HepG2 (cell line): Measurements from ENCODE around the gene VPS18. TPM values are rescaled to one million over a fixed set of nuclear protein-coding genes. Genes with fewer than 3 reads are reported as not detected.

ENCODE experiments used
- ARID4A ChIP-seq: sonication (generic); formaldehyde crosslinking; IDR thresholded peaks from 2 replicates; pipeline ENCODE4 v1.5.0; 2020; ENCODE audit warnings: mild to moderate bottlenecking, missing genetic modification reagents, borderline replicate concordance
- HIC2 ChIP-seq: sonication (generic); formaldehyde crosslinking; IDR thresholded peaks from 2 replicates; pipeline ENCODE4 v1.9.0; 2022; ENCODE audit warnings: low read depth, missing genetic modification reagents
- HMGXB3 ChIP-seq: sonication (generic); formaldehyde crosslinking; IDR thresholded peaks from 2 replicates; pipeline ENCODE4 v1.4.0; 2020; ENCODE audit warnings: missing genetic modification reagents, borderline replicate concordance
- IRX3 ChIP-seq: sonication (generic); formaldehyde crosslinking; IDR thresholded peaks from 2 replicates; pipeline ENCODE4 v1.8.1; 2023; ENCODE audit warnings: mild to moderate bottlenecking, low read depth, missing genetic modification reagents, borderline replicate concordance
- KMT2B ChIP-seq: IDR thresholded peaks from 2 replicates; pipeline ENCODE4 v1.6.1; 2016; ENCODE audit warnings: missing genetic modification reagents, missing compliant biosample characterization
- NCOR1 ChIP-seq: fragments of 200-600 bp; sonication (generic); IDR thresholded peaks from 2 replicates; pipeline ENCODE4 v1.7.0; 2017; ENCODE audit warnings: antibody characterized with exemption, low read length, borderline replicate concordance
- PRMT3 ChIP-seq: sonication (generic); formaldehyde crosslinking; IDR thresholded peaks from 2 replicates; pipeline ENCODE4 v1.8.1; 2022; ENCODE audit warnings: low read depth, mild to moderate bottlenecking, moderate library complexity, missing genetic modification reagents, borderline replicate concordance
- SOX6 ChIP-seq, 2 experiments: fragments of 450-650 bp in 1 of 2; sonication (generic) in 1 of 2; formaldehyde crosslinking in 1 of 2; IDR thresholded peaks; 2 replicates each; pipeline versions ENCODE4 v1.4.0 to v1.6.1; 2017 to 2020; ENCODE audit warnings: antibody characterized with exemption in 1 of 2, mild to moderate bottlenecking in 1 of 2, missing genetic modification reagents in 1 of 2
- SRY ChIP-seq: sonication (generic); formaldehyde crosslinking; IDR thresholded peaks from 2 replicates; pipeline ENCODE4 v1.8.0; 2022; ENCODE audit warnings: mild to moderate bottlenecking, missing genetic modification reagents
- SSRP1 ChIP-seq: IDR thresholded peaks from 2 replicates; pipeline ENCODE4 v1.6.1; 2016; ENCODE audit warnings: control low read depth
- TSC22D2 ChIP-seq: sonication (generic); formaldehyde crosslinking; IDR thresholded peaks from 2 replicates; pipeline ENCODE4 v1.5.1; 2020; ENCODE audit warnings: missing genetic modification reagents, mild to moderate bottlenecking, borderline replicate concordance
- ZMYM3 ChIP-seq: sonication (generic); formaldehyde crosslinking; IDR thresholded peaks from 2 replicates; pipeline ENCODE4 v1.5.1; 2020; ENCODE audit warnings: mild to moderate bottlenecking, missing genetic modification reagents
- ZNF503 ChIP-seq: sonication (generic); formaldehyde crosslinking; IDR thresholded peaks from 2 replicates; pipeline ENCODE4 v1.4.0; 2020; ENCODE audit warnings: missing genetic modification reagents
- ZNF619 ChIP-seq: sonication (generic); formaldehyde crosslinking; IDR thresholded peaks from 2 replicates; pipeline ENCODE4 v1.4.0; 2020; ENCODE audit warnings: mild to moderate bottlenecking, missing genetic modification reagents
- polyA plus RNA-seq, 8 experiments: library from polyadenylated mRNA; depleted of rRNA in 3 of 8; stranded (reverse) in 7 of 8; unstranded in 1 of 8; fragments of >200 nt; fragmentation: Illumina TruSeq in 4 of 8; extraction: Trizol in 4 of 8; gene quantifications; 2 replicates each; pipeline versions ENCODE4 v1.2.1 to v1.2.3, GENCODE V29; 2011 to 2016; ENCODE audit warnings: low read depth in 4 of 8, missing spikeins in 1 of 8, mixed read lengths in 1 of 8; ENCODE audit not compliant: insufficient read depth in 1 of 8
- total RNA-seq, 5 experiments: library from RNA; depleted of rRNA; stranded (reverse); fragments of >200 nt; fragmentation: Illumina TruSeq; extraction: Trizol; gene quantifications; 2 replicates each; pipeline ENCODE4 v1.2.3, GENCODE V29; 2016; ENCODE audit warnings: low read depth in 1 of 5

VPS18 gene
- total and polyA plus RNA-seq, 2 of the 13 experiments (the other 11 are each of a cell fraction or from before 2014, with no cell fraction given) = 5.8 to 17.0 TPM

- TF ChIP-seq SRY (CRISPR knock-in tag) (peak; percentile 61; the same call in 1 of the 2 replicates), ZMYM3 (no peak), HMGXB3 (CRISPR knock-in tag) (no peak), ARID4A (CRISPR knock-in tag) (peak; percentile 33; the same call in 1 of the 2 replicates), ZNF619 (CRISPR knock-in tag) (no peak), KMT2B (no peak), ZNF503 (CRISPR knock-in tag) (no peak), SOX6 (IDR thresholded peaks at IDR 0.05) (no peak), SOX6 (CRISPR knock-in tag; IDR thresholded peaks at IDR 0.05) (peak; percentile 49), PRMT3 (CRISPR knock-in tag) (no peak), SSRP1 (CRISPR knock-in tag) (no peak), IRX3 (CRISPR knock-in tag) (no peak), HIC2 (CRISPR knock-in tag) (peak; percentile 99), NCOR1 (no peak), TSC22D2 (CRISPR knock-in tag) (no peak)
Observed at GRCh38 chr15:40909662-40910630, 15.7 kb downstream of the VPS18 start (continued).
